Thyroid gland (tissue), 4 donors: ENCODE results near the gene KDM4B.

Source experiments
- POLR2A ChIP-seq, 2 donors: fragments of 450-650 bp; IDR thresholded peaks; one replicate each; pipeline ENCODE4 v1.6.1; 2017; ENCODE audit warnings: antibody characterized with exemption in 2 of 2, mild to moderate bottlenecking in 2 of 2, moderate library complexity in 1 of 2
- TF ChIP-seq, protein P1 (sequence below), 6 experiments: fragments of 200-600 bp in 3 of 6; fragments of 450-650 bp in 3 of 6; sonication (generic) in 3 of 6; IDR thresholded peaks; one replicate each; pipeline ENCODE4 v1.5.1; 2016 to 2019; ENCODE audit warnings: antibody characterized with exemption in 6 of 6, mild to moderate bottlenecking in 2 of 6, inconsistent platforms in 1 of 6, moderate library complexity in 1 of 6

DNA sequence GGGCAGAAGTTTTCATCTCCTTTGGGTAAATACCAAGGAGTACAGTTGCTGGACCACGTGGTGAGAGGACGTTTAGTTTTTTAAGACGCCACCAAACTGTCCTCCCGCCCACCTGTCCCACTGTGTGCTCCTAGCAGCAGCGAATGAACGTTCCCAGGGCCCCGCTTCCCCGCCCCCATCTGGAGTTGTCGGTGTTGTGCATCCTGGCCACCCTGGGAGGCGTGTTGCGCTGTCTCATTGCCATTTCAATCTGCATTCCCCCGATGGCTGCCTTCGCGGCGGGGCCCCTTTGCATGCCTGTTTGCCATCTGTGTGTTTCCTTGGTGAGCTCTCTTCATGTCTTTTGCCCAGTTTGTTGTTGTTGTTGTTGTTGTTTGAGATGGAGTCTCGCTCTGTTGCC is 76.1 kb downstream of the KDM4B start:
- TF ChIP-seq, protein P1, sequence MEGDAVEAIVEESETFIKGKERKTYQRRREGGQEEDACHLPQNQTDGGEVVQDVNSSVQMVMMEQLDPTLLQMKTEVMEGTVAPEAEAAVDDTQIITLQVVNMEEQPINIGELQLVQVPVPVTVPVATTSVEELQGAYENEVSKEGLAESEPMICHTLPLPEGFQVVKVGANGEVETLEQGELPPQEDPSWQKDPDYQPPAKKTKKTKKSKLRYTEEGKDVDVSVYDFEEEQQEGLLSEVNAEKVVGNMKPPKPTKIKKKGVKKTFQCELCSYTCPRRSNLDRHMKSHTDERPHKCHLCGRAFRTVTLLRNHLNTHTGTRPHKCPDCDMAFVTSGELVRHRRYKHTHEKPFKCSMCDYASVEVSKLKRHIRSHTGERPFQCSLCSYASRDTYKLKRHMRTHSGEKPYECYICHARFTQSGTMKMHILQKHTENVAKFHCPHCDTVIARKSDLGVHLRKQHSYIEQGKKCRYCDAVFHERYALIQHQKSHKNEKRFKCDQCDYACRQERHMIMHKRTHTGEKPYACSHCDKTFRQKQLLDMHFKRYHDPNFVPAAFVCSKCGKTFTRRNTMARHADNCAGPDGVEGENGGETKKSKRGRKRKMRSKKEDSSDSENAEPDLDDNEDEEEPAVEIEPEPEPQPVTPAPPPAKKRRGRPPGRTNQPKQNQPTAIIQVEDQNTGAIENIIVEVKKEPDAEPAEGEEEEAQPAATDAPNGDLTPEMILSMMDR (IDR thresholded peaks at IDR 0.05): no peak
- TF ChIP-seq POLR2A (IDR thresholded peaks at IDR 0.05): no peak
